Measurements from ENCODE around the gene HDHD3.
"Not testable (repeated sequence)": the region's sequence is repeated elsewhere in the genome, so short reads cannot be mapped to it uniquely, and the experiment has no call there.

Gene HDHD3

DNA sequence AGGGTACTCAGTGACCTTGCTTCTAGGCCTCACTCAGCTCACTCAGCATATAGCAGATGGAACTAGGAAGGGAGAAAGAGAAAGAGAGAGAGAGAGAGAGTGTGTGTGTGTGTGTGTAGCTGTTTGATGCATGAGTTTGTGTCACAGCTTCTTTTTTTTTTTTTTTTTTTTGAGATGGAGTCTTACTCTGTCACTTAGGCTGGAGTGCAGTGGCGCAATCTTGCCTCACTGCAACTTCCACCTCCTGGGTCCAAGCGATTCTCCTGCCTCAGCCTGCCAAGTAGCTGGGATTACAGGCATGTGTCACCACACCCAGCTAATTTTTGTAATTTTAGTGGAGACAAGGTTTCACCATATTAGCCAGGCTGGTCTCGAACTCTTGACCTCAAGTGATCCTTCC, 11.1 kb downstream of the HDHD3 start:
- DNase-seq, result not testable (repeated sequence)

DNA sequence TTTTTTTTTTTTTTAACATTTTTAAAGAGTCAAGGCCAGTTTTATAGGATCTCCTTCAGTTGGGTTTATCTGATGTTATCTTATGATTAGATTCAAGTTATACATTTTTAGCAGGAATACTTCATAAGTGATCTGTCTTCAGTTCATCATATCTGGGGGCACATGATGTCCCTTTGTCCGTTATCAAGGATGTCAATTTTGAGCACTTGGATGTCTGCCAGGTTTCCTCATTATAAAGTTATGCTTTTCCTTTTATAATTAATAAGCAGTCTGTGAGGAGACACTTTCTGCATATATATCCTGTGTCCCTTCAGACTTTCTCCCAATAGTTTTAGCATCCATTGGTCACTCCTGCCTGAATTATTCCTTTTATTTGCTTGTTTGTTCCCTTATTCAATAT, 11.8 kb downstream of the HDHD3 start:
- no peak for DNase-seq

- no peak for DNase-seq
Measured at GRCh38 chr9:113363336-113363735, 13.4 kb downstream of the HDHD3 start.

DNA sequence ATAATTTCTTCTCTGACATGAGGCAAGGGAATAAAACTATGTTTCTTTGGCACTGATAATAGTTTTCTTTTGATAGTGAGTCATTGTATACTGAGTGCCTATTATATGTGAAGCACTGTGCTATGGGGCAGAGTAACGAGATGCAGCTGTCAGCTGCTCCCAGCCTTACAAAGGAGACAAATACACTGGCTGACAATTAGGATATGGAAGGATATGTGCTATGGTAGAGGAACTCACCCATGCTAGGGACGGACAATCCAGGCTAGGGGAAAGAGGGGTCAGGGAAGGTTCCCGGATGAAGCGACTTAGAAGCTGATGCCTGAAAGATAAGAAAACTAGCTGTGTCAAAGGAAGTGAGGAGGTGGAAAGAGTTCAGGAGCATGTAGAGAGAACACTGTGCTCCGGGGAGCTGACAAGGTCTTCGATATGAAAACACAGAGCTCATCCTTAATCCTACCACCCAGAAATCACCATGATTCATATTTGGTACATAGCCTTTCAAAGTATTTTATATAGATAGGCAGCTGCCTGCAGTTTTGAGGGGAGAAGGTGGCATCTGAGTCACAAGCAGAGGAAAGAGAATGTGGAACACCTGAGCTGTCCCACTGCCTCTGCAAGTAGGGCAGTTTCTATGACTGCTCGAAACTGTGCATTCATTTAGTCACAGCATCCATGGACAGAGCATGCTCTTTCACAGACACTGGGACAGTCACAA, 15.3 kb downstream of the HDHD3 start:
- no peak for DNase-seq

GRCh38 chr9:113360242-113360842, 16.4 kb downstream of the HDHD3 start:
- no peak for DNase-seq

GRCh38 chr9:113359385-113359784, 17.4 kb downstream of the HDHD3 start:
- no peak for DNase-seq

- DNase-seq, result no peak
Measured at GRCh38 chr9:113356686-113357292, 20.0 kb downstream of the HDHD3 start.

GRCh38 chr9:113355040-113355596, 21.7 kb downstream of the HDHD3 start:
- DNase-seq, result no peak

- DNase-seq, result no peak
Measured at GRCh38 chr9:113352411-113352810, 24.4 kb downstream of the HDHD3 start.

GRCh38 chr9:113352006-113352405, 24.8 kb downstream of the HDHD3 start:
- no peak for DNase-seq

DNA sequence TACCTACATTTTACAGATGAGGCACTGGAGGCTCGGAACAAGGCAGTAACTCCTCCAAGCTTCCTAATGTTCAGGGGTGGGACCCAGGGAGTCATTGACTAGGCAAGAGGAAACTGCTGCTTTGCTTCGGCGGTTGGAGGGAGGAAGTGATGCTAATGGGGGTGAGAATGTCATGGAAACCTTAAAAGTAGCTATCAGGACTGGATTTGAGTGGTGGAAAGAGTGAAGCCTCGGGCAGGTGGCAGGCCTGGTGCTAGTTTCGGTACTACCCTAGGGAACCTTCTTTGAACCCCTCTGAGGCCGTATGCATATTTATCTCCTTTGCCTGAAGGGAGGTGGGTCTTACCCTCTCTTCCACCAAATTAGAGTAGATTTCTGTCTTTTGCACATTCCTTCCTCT, 25.8 kb downstream of the HDHD3 start:
- DNase-seq, result no peak

DNA sequence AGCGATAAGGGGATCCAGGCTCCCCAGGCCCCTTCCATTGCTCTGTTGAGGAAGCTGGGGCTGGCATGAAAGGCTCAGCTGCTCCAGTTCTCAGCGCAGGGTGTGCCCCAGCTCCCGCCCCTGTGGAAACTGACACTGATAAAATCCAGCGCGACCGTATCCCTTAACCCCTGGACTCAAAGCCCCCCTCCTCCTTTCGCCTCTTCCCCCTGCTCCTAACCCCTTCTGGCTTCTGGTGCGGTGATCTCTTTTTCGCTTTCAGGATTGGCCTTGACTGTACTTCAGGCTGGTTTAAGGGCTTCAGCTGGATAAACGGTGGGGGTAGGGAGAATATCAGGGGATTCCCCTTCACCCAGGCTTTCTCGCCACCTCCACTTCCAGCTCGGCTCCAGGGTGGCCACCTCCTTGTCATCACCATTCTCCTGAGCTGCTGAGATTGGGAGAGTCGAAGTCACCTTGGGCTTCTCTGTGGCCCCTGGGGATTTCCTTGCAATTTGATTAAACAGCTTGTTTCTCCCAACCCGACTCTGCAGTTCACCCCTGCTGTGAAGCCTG, 26.6 kb downstream of the HDHD3 start:
- DNase-seq, result no peak

DNA sequence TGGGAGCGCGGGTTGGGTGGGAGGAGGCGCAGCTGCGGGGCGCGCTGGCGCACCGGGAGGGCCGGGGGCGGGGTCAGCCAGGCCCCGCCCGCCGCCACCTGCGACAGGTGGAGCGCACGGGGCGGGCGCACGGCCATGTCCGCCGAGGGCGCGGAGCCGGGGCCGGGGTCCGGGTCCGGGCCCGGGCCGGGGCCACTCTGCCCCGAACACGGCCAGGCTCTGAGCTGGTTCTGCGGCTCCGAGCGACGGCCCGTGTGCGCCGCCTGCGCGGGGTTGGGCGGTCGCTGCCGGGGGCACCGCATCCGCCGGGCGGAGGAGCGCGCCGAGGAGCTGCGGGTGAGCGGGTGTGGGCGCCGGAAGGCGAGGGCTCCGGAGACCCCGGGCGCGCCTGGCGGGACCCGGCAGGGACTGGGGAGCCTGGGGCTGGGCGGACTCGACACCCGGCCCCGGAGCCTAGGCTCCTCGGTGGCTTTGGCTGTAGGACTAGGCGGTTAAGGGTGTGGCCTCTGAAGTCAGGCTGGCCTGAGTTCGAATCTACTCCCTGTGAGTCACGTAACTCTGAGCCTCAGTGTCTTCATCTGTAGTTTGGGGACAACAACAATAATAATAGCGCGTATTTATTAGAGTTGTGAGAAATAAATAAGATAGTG, 27.2 kb downstream of the HDHD3 start, which contains the start of gene BSPRY:
Gene BSPRY (plus strand): TSS at position 97 of the 650 bp plus-strand sequence. CDS start 39 bp downstream, at position 136.
- peak; percentile 51 for DNase-seq

GRCh38 chr9:113349066-113349444, 27.7 kb downstream of the HDHD3 start:
- DNase-seq, result no peak

GRCh38 chr9:113348437-113348836, 28.3 kb downstream of the HDHD3 start:
- no peak for DNase-seq

- no peak for DNase-seq
Measured at GRCh38 chr9:113345671-113346070, 31.1 kb downstream of the HDHD3 start.

DNA sequence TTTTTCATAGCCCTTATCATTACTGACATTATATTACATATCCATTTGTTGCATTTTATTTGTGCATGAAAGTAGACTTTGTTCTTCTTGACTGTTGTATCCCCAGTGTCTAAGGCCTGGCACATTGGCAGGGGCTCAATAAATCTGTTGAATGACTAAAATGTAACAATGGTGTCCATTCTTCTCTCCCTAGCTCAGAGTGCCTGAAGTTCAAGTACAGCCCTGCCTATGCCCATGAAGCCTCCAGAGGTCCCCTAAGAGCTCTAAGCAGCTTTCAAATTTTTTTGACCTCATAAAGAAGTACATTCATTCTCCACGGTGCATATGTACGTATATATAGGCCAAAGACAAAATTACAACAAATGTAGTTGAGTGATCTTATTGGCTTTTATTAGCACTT, 31.6 kb downstream of the HDHD3 start:
- DNase-seq, result no peak

- no peak for DNase-seq
Measured at GRCh38 chr9:113343732-113344231, 33.0 kb downstream of the HDHD3 start.

DNA sequence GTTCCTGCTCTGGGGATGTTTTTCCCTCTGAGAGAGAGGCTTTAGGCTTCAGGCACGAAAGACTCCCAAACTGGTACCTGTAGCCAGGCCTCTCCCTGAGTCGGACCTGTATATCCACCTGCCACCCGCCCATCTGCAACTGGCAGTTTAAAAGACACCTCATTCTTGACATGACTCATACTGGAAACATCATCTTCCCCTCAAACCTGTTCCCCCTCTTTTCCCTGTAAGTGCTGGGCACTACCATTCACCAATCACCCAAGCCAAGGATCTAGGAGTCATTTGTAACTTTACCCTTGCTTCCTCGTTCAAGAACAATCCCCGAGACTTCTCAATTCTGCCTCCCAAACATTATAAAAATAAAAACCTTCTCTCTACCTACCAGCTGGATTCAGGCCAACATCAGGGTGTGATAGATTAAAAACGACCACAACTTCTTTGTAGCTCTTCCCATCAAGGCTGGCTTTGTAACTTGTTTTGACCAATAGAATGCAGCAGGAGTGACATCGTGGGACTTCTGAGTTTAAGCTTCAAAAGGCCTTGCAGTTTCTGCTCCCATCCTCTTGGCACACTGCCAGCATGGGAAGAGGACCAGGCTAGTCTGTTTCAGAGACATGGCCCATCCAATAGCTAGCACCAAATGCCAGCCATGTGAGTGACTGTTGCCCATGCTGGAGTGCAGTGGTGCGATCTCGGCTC, 34.9 kb downstream of the HDHD3 start:
- no peak for DNase-seq

DNA sequence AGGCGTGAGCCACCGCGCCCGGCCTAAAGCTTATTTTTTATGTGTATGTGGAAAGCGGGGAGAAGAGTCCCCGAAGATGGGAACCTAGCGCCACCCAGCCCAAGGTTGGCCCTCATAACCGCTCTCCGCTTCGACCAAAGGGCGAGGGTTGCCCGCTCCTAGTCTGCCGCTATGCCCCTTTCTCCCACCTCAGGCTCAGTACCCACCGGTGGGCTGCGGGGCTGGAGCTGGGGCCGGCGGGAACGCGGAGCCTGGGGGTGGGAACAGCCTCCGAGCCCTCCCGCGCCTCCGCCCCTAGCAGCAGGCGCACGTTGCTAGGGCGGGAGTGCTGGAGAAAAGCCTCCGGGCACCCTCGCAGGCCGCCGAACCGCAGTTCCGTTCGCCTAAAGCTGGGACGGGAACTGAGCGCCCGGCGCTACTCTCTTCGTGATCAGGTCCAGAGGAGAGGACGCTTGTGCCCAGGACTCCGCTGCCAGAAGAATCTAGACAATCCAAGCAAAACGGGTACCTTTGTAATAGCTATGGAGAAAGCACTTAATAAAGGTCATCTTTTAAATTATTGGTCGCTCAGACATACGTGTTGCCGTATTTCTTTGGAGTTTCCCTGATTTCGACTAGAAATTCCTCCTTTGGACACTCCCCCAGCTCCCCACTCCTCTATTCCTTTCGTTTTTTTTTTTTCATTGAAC, 36.6 kb downstream of the HDHD3 start, which contains the start of gene WDR31:
Gene WDR31 (minus strand): TSS at position 265 of the 689 bp plus-strand sequence. CDS start 8,253 bp downstream, outside the sequence.
- peak; percentile 91 for DNase-seq

- no peak for DNase-seq
Measured at GRCh38 chr9:113337714-113338113, 39.1 kb downstream of the HDHD3 start.

All from right kidney (tissue), 1 donor.